CD14-positive monocyte (primary cell): ENCODE results near the gene RNU1-1. TPM values are rescaled to one million over a fixed set of nuclear protein-coding genes. Genes with fewer than 3 reads are reported as not detected.
"Not testable (repeated sequence)": the region's sequence is repeated elsewhere in the genome, so short reads cannot be mapped to it uniquely, and the experiment has no call there.

ENCODE experiments used
- DNase-seq, 3 donors: peaks; one replicate each; pipeline ENCODE4 v3.0.0-alpha.2; 2011 to 2022
- H2AFZ ChIP-seq: 2 replicates; pipeline ENCODE4 v1.6.0; 2012; ENCODE audit warnings: mild to moderate bottlenecking, low read depth, low read length, inconsistent platforms; ENCODE audit not compliant: insufficient read depth, poor library complexity, severe bottlenecking
- H3K27ac ChIP-seq, 2 donors: 1 replicate in 1 of 2; 2 replicates in 1 of 2; pipeline ENCODE4 v1.5.1; 2012 to 2013; ENCODE audit warnings: low read length in 2 of 2, control low read depth in 1 of 2, inconsistent platforms in 1 of 2, low read depth in 1 of 2, mild to moderate bottlenecking in 1 of 2
- H3K27me3 ChIP-seq, 2 donors: one replicate each; pipeline versions ENCODE4 v1.6.0 to v1.6.1; 2011 to 2013; ENCODE audit warnings: low read length in 2 of 2; ENCODE audit not compliant: control insufficient read depth in 2 of 2, insufficient read depth in 2 of 2
- H3K36me3 ChIP-seq, 2 donors: replicated peaks in 1 of 2; 1 replicate in 1 of 2; 2 replicates in 1 of 2; pipeline versions ENCODE4 v1.5.1 to v1.6.1; 2012 to 2013; ENCODE audit warnings: low read length in 2 of 2, control low read depth in 1 of 2, inconsistent platforms in 1 of 2, mild to moderate bottlenecking in 1 of 2; ENCODE audit not compliant: insufficient read depth in 2 of 2, control insufficient read depth in 1 of 2
- H3K4me1 ChIP-seq, 2 donors: 1 replicate in 1 of 2; 2 replicates in 1 of 2; pipeline versions ENCODE4 v1.5.1 to v1.6.1; 2012 to 2013; ENCODE audit warnings: low read length in 2 of 2, control low read depth in 1 of 2, inconsistent platforms in 1 of 2, mild to moderate bottlenecking in 1 of 2, moderate library complexity in 1 of 2; ENCODE audit not compliant: insufficient read depth in 2 of 2, control insufficient read depth in 1 of 2
- H3K4me2 ChIP-seq: replicated peaks from 2 replicates; pipeline ENCODE3; 2012; ENCODE audit warnings: low read length, moderate library complexity, mild to moderate bottlenecking; ENCODE audit not compliant: poor library complexity, severe bottlenecking; ENCODE audit errors: extremely low read depth
- H3K4me3 ChIP-seq, 3 experiments: fragments of 200-600 bp in 1 of 3; sonication (generic) in 1 of 3; replicated peaks in 1 of 3; 1 replicate in 2 of 3; 2 replicates in 1 of 3; pipeline ENCODE4 v1.5.1; 2011 to 2013; ENCODE audit warnings: low read length in 3 of 3, mild to moderate bottlenecking in 3 of 3, control low read depth in 2 of 3, low read depth in 2 of 3, inconsistent platforms in 1 of 3, moderate library complexity in 1 of 3
- H3K79me2 ChIP-seq: 2 replicates; pipeline ENCODE4 v1.6.0; 2012; ENCODE audit warnings: mild to moderate bottlenecking, control low read depth, inconsistent platforms, low read length, moderate library complexity; ENCODE audit not compliant: insufficient read depth
- H3K9ac ChIP-seq: 2 replicates; pipeline ENCODE4 v1.6.0; 2017; ENCODE audit warnings: low read length, mild to moderate bottlenecking; ENCODE audit not compliant: insufficient read depth, poor library complexity, severe bottlenecking
- H3K9me3 ChIP-seq, 2 donors: replicated peaks in 1 of 2; 1 replicate in 1 of 2; 2 replicates in 1 of 2; pipeline versions ENCODE4 v1.5.1 to v1.6.1; 2012 to 2013; ENCODE audit warnings: low read length in 2 of 2, control low read depth in 1 of 2; ENCODE audit not compliant: control insufficient read depth in 1 of 2, insufficient read depth in 1 of 2
- H4K20me1 ChIP-seq: 2 replicates; pipeline ENCODE4 v1.6.0; 2012; ENCODE audit warnings: mild to moderate bottlenecking, low read length, control low read depth, moderate library complexity; ENCODE audit not compliant: insufficient read depth
- H3K27ac Mint-ChIP-seq, 7 donors: one replicate each; pipeline ENCODE4 v1.8.0; 2020; ENCODE audit warnings: mild to moderate bottlenecking in 7 of 7, mixed read lengths in 7 of 7, moderate library complexity in 6 of 7, inconsistent platforms in 2 of 7
- H3K27me3 Mint-ChIP-seq, 3 donors: one replicate each; pipeline ENCODE4 v1.8.0; 2021 to 2022; ENCODE audit warnings: low read depth in 3 of 3, mild to moderate bottlenecking in 3 of 3, mixed read lengths in 3 of 3, moderate library complexity in 3 of 3, inconsistent platforms in 1 of 3
- H3K36me3 Mint-ChIP-seq, 2 donors: one replicate each; pipeline ENCODE4 v1.8.0; 2020; ENCODE audit warnings: mixed read lengths in 2 of 2, inconsistent platforms in 1 of 2, mild to moderate bottlenecking in 1 of 2
- H3K4me1 Mint-ChIP-seq: one replicate; pipeline ENCODE4 v1.8.0; 2020; ENCODE audit warnings: mild to moderate bottlenecking, mixed read lengths
- H3K4me3 Mint-ChIP-seq, 2 donors: one replicate each; pipeline ENCODE4 v1.8.0; 2020; ENCODE audit warnings: mild to moderate bottlenecking in 2 of 2, mixed read lengths in 2 of 2, moderate library complexity in 1 of 2
- H3K9me3 Mint-ChIP-seq, 7 donors: one replicate each; pipeline ENCODE4 v1.8.0; 2020 to 2022; ENCODE audit warnings: mixed read lengths in 7 of 7, mild to moderate bottlenecking in 6 of 7, moderate library complexity in 6 of 7, inconsistent platforms in 2 of 7
- CTCF ChIP-seq: fragments of 200-600 bp; IDR thresholded peaks from one replicate; pipeline ENCODE4 v1.8.0; 2022; ENCODE audit warnings: antibody characterized with exemption, mild to moderate bottlenecking
- WGBS: methylation state at CpG from one replicate; pipeline ENCODE4 v1.1.5; 2013; ENCODE audit warnings: missing lambda C conversion rate; ENCODE audit not compliant: insufficient coverage; 5-methylcytosine and 5-hydroxymethylcytosine counted together
- intact Hi-C, 2 donors: fragments of 100-400 bp; cut with micrococcal nuclease; formaldehyde crosslinking; loops; one replicate each; pipeline versions ENCODE4 v1.15.0 to v1.15.1; 2023
- polyA plus RNA-seq, 3 donors: library from polyadenylated mRNA; depleted of rRNA in 1 of 3; unstranded in 2 of 3; stranded (reverse) in 1 of 3; fragments of 300-500 nt in 2 of 3; fragments of >200 nt in 1 of 3; fragmentation: Illumina TruSeq in 2 of 3; gene quantifications; 1 replicate in 2 of 3; 2 replicates in 1 of 3; pipeline ENCODE4 v1.2.3, GENCODE V29; 2012 to 2021

Gene RNU1-1
- polyA plus RNA-seq, 3 donors, result not detected

DNA sequence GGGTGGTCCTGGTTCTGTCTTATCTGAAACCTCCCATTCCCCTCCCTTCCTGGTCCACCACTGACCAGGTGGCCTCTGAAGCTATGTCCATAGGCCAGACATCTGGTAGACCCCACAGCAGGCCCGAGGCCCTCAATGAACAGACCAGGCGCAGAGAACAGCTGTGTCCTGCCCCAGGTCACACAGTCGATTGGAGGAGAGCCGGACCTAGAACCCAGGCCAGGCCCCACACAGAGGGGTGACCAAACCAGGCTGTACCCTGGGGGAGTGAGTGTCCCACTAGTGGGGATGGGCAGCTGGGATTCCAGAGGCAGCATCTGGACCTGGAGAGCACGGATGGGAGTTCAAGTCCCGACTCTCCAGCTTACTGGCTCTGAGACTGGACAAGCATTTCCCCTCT lies 29.2 kb downstream of the RNU1-1 start:
- no peaks in the 10 kb centered on the region for H3K27me3 ChIP-seq
- no peak overlapping the region for H3K4me3 Mint-ChIP-seq
- peaks cover 22 to 39% of the 10 kb centered on the region in 2 donors for H3K36me3 Mint-ChIP-seq
- H3K4me2 ChIP-seq, result no peak overlapping the region
- no peaks in the 10 kb centered on the region for H3K9me3 ChIP-seq
- DNase-seq, result no peak
- no peaks in the 10 kb centered on the region for H4K20me1 ChIP-seq
- peaks cover 0 to 1% (median 0%) of the 10 kb centered on the region in 3 donors for H3K27me3 Mint-ChIP-seq
- H3K79me2 ChIP-seq, result no peaks in the 10 kb centered on the region
- H2AFZ ChIP-seq, result no peak overlapping the region
- H3K27ac Mint-ChIP-seq, result no peak overlapping the region
- no peaks in the 10 kb centered on the region for H3K4me1 ChIP-seq
- no peaks in the 10 kb centered on the region for H3K4me1 Mint-ChIP-seq
- peaks cover 9 to 17% of the 10 kb centered on the region in 2 donors for H3K36me3 ChIP-seq
- intact Hi-C loops, result no loop called here
- no peak overlapping the region for H3K4me3 ChIP-seq
- TF ChIP-seq CTCF, result no peak
- no peak overlapping the region for H3K9ac ChIP-seq
- peaks cover 0 to 5% (median 0%) of the 10 kb centered on the region in 7 donors for H3K9me3 Mint-ChIP-seq
- 97% methylated on average over 6 of the region's 6 CpGs for WGBS
- H3K27ac ChIP-seq, result no peak overlapping the region

DNA sequence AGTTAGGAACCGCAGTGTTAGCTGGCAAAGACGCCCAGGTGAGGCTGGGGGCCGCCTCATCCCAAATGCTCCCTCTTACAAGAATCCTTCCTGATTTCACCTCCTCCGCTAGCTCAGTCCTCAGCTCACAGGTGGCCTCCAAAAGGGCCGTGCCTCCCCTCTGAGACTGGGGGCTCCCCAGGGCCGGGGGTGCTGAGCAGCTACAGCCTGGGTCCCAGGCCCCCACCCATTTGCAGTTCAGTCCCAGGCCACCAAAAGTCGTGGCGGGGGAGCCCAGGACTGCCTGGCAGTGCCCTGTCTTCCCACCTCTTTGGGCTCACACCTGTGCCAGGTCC lies 29.6 kb downstream of the RNU1-1 start:
- intact Hi-C loops, result no loop called here
- WGBS, result 94% methylated on average over 7 of the region's 8 CpGs
- H3K36me3 ChIP-seq, result peaks cover 6 to 17% of the 10 kb centered on the region in 2 donors

GRCh38 chr1:16483639-16484500 lies 30.2 kb downstream of the RNU1-1 start:
- DNase-seq, H3K9ac ChIP-seq, H3K4me1 Mint-ChIP-seq, H3K27ac Mint-ChIP-seq, H4K20me1 ChIP-seq, H3K9me3 Mint-ChIP-seq, intact Hi-C loops, H3K4me1 ChIP-seq, H3K27me3 ChIP-seq, H2AFZ ChIP-seq, H3K4me2 ChIP-seq, H3K4me3 Mint-ChIP-seq, H3K27ac ChIP-seq, H3K27me3 Mint-ChIP-seq, H3K9me3 ChIP-seq, H3K79me2 ChIP-seq, H3K4me3 ChIP-seq: not testable (repeated sequence)
- 95% methylated on average over 30 of the region's 45 CpGs for WGBS
- H3K36me3 ChIP-seq, result peaks cover 6 to 17% of the 10 kb centered on the region in 2 donors
- peaks cover 18 to 34% of the 10 kb centered on the region in 2 donors for H3K36me3 Mint-ChIP-seq

More for the DNA sequence above, 29.6 kb downstream of the RNU1-1 start:
- TF ChIP-seq CTCF, result no peak
- Histone ChIP-seq H3K9me3 (no peaks in the 10 kb centered on the region), H3K27ac (no peak overlapping the region), H3K27me3 (no peaks in the 10 kb centered on the region), H2AFZ (no peak overlapping the region), H3K79me2 (no peaks in the 10 kb centered on the region), H3K9ac (no peak overlapping the region), H3K4me3 (no peak overlapping the region), H3K4me1 (no peaks in the 10 kb centered on the region), H4K20me1 (no peaks in the 10 kb centered on the region), H3K4me2 (no peak overlapping the region)
- Mint-ChIP-seq H3K4me3 (no peak overlapping the region), H3K27me3 (peaks cover 0 to 3% (median 0%) of the 10 kb centered on the region in 3 donors), H3K27ac (no peak overlapping the region), H3K4me1 (no peaks in the 10 kb centered on the region), H3K9me3 (peaks cover 0 to 5% (median 0%) of the 10 kb centered on the region in 7 donors), H3K36me3 (peaks cover 21 to 36% of the 10 kb centered on the region in 2 donors)
- no peak for DNase-seq
